ENCODE data around the gene VEGFD. TPM values are rescaled to one million over a fixed set of nuclear protein-coding genes. Genes with fewer than 3 reads are reported as not detected.

VEGFD gene
- total and polyA plus RNA-seq, 2 of the 13 experiments (the other 11 are each of a cell fraction or from before 2014, with no cell fraction given), result 0.11 to 0.35 TPM

DNA sequence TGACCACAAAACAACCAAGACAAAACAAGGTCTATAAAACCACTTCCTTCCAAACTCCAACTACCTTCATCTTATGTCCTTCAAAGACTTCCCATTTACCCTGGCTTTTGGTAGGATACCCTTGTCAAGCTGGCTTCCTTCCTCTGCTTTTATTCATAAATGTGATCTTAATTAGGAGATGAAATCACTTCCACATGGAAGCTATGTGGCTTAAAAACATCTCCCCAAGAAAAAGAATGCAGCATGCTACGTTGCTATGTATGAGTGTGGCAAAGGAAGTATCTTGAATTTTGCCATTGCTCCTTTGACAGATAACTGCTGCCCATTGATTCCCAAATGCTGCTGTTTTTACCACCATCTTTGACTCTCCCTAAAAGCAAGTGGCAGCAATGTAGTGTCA, 46.4 kb upstream of the VEGFD start:
- no peaks in the 10 kb centered on the region for H3K4me1 ChIP-seq (ENCODE audit: insufficient read depth, low read length)
- no peaks in the 10 kb centered on the region for H3K27me3 ChIP-seq (ENCODE audit: control insufficient read depth in 1 of 2, insufficient read depth in 2 of 2, low read length in 2 of 2)
- FAIRE-seq, result no peak
- no peak overlapping the region for H3K4me3 ChIP-seq (replicated peaks in 1 of 3; ENCODE audit: insufficient read depth in 1 of 3, low read depth in 2 of 3, low read length in 3 of 3)
- ChIA-PET CTCF (ENCODE audit: low intra/inter-chr PET ratio, low total read pairs) (no interaction called here), POLR2A (no interaction called here)
- no peak for TF ChIP-seq IRX3 (CRISPR knock-in tag; IDR thresholded peaks at IDR 0.05; ENCODE audit: borderline replicate concordance, low read depth)
- TF ChIP-seq, protein P1, sequence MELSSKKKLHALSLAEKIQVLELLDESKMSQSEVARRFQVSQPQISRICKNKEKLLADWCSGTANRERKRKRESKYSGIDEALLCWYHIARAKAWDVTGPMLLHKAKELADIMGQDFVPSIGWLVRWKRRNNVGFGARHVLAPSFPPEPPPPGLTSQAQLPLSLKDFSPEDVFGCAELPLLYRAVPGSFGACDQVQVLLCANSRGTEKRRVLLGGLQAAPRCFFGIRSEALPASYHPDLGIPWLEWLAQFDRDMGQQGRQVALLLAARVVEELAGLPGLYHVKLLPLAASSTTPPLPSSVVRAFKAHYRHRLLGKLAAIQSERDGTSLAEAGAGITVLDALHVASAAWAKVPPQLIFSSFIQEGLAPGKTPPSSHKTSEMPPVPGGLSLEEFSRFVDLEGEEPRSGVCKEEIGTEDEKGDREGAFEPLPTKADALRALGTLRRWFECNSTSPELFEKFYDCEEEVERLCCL (CRISPR knock-in tag; IDR thresholded peaks at IDR 0.05; ENCODE audit: borderline replicate concordance), result no peak
- TF ChIP-seq, protein P2, sequence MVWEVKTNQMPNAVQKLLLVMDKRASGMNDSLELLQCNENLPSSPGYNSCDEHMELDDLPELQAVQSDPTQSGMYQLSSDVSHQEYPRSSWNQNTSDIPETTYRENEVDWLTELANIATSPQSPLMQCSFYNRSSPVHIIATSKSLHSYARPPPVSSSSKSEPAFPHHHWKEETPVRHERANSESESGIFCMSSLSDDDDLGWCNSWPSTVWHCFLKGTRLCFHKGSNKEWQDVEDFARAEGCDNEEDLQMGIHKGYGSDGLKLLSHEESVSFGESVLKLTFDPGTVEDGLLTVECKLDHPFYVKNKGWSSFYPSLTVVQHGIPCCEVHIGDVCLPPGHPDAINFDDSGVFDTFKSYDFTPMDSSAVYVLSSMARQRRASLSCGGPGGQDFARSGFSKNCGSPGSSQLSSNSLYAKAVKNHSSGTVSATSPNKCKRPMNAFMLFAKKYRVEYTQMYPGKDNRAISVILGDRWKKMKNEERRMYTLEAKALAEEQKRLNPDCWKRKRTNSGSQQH (CRISPR knock-in tag; IDR thresholded peaks at IDR 0.05; ENCODE audit: low read depth), result no peak
- TF ChIP-seq, protein P3, sequence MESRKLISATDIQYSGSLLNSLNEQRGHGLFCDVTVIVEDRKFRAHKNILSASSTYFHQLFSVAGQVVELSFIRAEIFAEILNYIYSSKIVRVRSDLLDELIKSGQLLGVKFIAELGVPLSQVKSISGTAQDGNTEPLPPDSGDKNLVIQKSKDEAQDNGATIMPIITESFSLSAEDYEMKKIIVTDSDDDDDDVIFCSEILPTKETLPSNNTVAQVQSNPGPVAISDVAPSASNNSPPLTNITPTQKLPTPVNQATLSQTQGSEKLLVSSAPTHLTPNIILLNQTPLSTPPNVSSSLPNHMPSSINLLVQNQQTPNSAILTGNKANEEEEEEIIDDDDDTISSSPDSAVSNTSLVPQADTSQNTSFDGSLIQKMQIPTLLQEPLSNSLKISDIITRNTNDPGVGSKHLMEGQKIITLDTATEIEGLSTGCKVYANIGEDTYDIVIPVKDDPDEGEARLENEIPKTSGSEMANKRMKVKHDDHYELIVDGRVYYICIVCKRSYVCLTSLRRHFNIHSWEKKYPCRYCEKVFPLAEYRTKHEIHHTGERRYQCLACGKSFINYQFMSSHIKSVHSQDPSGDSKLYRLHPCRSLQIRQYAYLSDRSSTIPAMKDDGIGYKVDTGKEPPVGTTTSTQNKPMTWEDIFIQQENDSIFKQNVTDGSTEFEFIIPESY (CRISPR knock-in tag; IDR thresholded peaks at IDR 0.05), result no peak
- no peak for DNase-seq (ENCODE audit: low spot score)
- H3K9me3 ChIP-seq (ENCODE audit: low read length), result no peaks in the 10 kb centered on the region
- in situ Hi-C loops (cut with HindIII; ENCODE audit: extremely low pct_ligation_motif_present, low pct_unique_long_range_greater_than_20kb) (no loop called here), intact Hi-C loops (cut with micrococcal nuclease; ENCODE audit: unreplicated experiment) (no loop called here)
- no peak overlapping the region for H3K27ac ChIP-seq (ENCODE audit: extremely low read length, insufficient read depth, low read length)
- no peak overlapping the region for H2AFZ ChIP-seq (ENCODE audit: low read length)
- H3K36me3 ChIP-seq (replicated peaks in 1 of 2; ENCODE audit: control insufficient read depth in 1 of 2, insufficient read depth in 2 of 2, low read length in 2 of 2), result no peaks in the 10 kb centered on the region
- 100% methylated on average over 1 of the region's 1 CpG for WGBS (ENCODE audit: low lambda C conversion rate)
- H3K9ac ChIP-seq (ENCODE audit: insufficient read depth, low read depth, low read length), result no peak overlapping the region
- no TSS peak for BruUV-seq (replicated peaks)
- H3K79me2 ChIP-seq (ENCODE audit: insufficient read depth, low read length), result no peaks in the 10 kb centered on the region
- no peak for ATAC-seq
- no peaks in the 10 kb centered on the region for H4K20me1 ChIP-seq (ENCODE audit: insufficient read depth, low read length)
- H3K4me2 ChIP-seq (ENCODE audit: low read depth, low read length), result no peak overlapping the region
